ENCODE results near the gene ATP6V1F.
A peak's percentile ranks its signal among the peaks of the same experiment; 100 is the strongest.

The ATP6V1F gene

GRCh38 chr7:128835231-128835751 lies 27.4 kb upstream of the ATP6V1F start:
- DNase-seq (ENCODE audit: low read depth in 2 of 2, low spot score in 1 of 2), result no peak

- DNase-seq (ENCODE audit: low read depth in 2 of 2, low spot score in 1 of 2), result no peak
These were observed 26.6 kb upstream of the ATP6V1F start for GRCh38 chr7:128835790-128836641.

GRCh38 chr7:128836729-128837348 lies 25.8 kb upstream of the ATP6V1F start:
- DNase-seq (ENCODE audit: low read depth in 2 of 2, low spot score in 1 of 2), result no peak

GRCh38 chr7:128837521-128837921 lies 25.1 kb upstream of the ATP6V1F start:
- no peak for DNase-seq (ENCODE audit: low read depth in 2 of 2, low spot score in 1 of 2)

GRCh38 chr7:128838109-128838779 lies 24.4 kb upstream of the ATP6V1F start:
- DNase-seq (ENCODE audit: low read depth in 2 of 2, low spot score in 1 of 2), result no peak

GRCh38 chr7:128838981-128839731 lies 23.5 kb upstream of the ATP6V1F start:
- no peak for DNase-seq (ENCODE audit: low read depth in 2 of 2, low spot score in 1 of 2)

- no peak for DNase-seq (ENCODE audit: low read depth in 2 of 2, low spot score in 1 of 2)
These were observed 22.9 kb upstream of the ATP6V1F start for GRCh38 chr7:128839751-128840177.

- DNase-seq (ENCODE audit: low read depth in 2 of 2, low spot score in 1 of 2), result no peak
These were observed 22.1 kb upstream of the ATP6V1F start for GRCh38 chr7:128840326-128841170.

- no peak for DNase-seq (ENCODE audit: low read depth in 2 of 2, low spot score in 1 of 2)
These were observed 21.4 kb upstream of the ATP6V1F start for GRCh38 chr7:128841171-128841690.

- peak in 1 of 2 donors; percentile 17 for DNase-seq (ENCODE audit: low read depth in 2 of 2, low spot score in 1 of 2)
These were observed 20.6 kb upstream of the ATP6V1F start for GRCh38 chr7:128841921-128842673.

GRCh38 chr7:128842674-128843641 lies 19.7 kb upstream of the ATP6V1F start:
- DNase-seq (ENCODE audit: low read depth in 2 of 2, low spot score in 1 of 2), result no peak

- DNase-seq (ENCODE audit: low read depth in 2 of 2, low spot score in 1 of 2), result no peak
These were observed 18.6 kb upstream of the ATP6V1F start for GRCh38 chr7:128843938-128844621.

GRCh38 chr7:128844777-128845311 lies 17.8 kb upstream of the ATP6V1F start:
- DNase-seq (ENCODE audit: low read depth in 2 of 2, low spot score in 1 of 2), result no peak

GRCh38 chr7:128845475-128845874 lies 17.2 kb upstream of the ATP6V1F start:
- no peak for DNase-seq (ENCODE audit: low read depth in 2 of 2, low spot score in 1 of 2)

- DNase-seq (ENCODE audit: low read depth in 2 of 2, low spot score in 1 of 2), result no peak
These were observed 16.7 kb upstream of the ATP6V1F start for GRCh38 chr7:128845987-128846386.

GRCh38 chr7:128846781-128847444 lies 15.7 kb upstream of the ATP6V1F start:
- no peak for DNase-seq (ENCODE audit: low read depth in 2 of 2, low spot score in 1 of 2)
